ENCODE results near the gene EXOC4.
"Not testable (repeated sequence)": the region's sequence is repeated elsewhere in the genome, so short reads cannot be mapped to it uniquely, and the experiment has no call there.

Gene EXOC4

DNA sequence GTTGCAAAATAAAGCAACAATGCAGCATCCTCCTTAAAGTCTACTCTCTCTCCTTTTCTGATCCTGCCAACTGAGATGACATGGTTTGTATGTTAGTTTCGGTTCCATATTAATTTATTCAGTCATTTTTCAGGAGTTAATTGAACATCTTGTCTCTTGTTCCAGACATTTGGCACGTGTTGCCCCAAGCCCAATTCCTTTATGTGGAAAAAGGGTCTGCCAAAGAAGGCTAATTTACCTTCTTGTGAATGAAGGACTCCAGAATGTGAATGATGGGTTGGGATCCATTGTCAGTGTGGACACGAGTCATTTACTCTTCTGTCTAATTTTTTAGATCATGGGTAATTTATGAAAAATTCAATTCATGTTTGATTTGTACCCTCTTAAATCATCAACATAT, 523.4 kb downstream of the EXOC4 start:
- DNase-seq: no peak

DNA sequence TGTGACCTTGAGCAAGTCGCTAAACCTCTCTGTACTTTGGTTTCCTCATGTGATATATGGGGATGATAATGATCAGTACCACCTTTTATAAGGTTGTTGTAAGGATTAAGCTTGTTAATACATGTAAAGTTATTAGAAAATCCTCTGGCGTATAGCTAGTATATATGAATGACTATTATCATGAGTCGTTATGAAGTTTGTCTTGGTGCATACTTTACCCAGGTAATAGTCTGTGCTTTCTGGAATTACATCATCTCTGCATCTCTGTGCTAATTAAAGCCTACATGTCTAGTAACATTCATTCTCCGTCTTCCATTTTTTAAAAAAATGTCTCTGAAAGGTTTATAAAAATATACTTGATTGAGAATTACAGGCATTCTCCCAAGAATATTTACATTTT, 524.8 kb downstream of the EXOC4 start:
- DNase-seq: no peak

DNA sequence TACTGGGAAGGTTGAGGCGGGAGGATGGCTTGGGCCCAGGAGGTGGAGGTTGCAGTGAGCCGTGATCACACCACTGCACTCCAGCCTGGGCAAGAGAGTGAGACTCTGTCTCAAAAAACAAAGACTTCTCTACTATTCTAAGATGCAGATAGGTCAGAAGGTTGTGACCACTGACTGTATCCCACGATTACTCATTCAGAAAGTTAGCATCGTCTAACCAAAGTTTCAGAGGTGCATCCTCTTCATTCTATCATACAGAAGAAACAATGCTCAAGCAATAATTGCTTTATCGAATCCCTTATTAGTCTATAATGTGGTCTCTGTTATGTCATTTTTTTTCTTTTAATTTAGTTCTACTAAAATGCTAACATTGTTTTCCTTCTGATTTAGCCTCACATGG, 525.6 kb downstream of the EXOC4 start:
- no peak for DNase-seq

DNA sequence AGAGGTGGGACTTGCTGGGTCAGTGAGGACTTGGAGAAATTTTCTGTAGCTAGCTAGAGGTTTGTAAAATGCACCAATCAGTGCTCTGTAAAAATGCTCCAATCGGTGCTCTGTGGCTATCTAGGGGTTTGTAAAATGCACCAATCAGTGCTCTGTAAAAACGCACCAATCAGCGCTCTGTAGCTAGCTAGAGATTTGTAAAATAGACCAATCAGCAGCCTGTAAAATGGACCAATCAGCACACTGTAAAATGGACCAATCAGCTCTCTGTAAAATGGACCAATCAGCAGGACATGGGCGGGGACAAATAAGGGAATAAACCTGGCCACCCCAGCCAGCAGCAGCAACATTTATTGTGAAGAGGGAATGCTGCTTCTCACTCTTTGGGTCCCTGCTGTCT, 526.7 kb downstream of the EXOC4 start:
- not testable (repeated sequence) for DNase-seq

DNA sequence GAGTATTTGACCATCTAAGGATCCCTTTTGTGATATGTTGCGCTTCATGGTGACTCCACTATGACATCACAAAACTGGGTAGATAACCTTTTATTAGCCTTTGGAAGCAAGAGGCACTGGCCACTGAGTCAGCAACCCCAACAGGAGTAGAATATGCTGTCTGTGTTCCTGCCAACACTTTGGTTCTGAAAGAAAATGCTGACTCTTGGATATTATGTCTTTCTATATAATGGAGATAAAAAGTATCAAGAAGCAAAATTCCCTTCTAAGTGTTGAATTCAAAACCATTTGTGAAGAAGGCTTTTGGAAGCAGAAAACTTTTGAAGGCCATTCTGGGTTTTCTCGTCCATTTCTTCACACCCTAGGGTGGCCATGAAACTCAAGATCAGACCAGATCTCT, 528.0 kb downstream of the EXOC4 start:
- DNase-seq: no peak

DNA sequence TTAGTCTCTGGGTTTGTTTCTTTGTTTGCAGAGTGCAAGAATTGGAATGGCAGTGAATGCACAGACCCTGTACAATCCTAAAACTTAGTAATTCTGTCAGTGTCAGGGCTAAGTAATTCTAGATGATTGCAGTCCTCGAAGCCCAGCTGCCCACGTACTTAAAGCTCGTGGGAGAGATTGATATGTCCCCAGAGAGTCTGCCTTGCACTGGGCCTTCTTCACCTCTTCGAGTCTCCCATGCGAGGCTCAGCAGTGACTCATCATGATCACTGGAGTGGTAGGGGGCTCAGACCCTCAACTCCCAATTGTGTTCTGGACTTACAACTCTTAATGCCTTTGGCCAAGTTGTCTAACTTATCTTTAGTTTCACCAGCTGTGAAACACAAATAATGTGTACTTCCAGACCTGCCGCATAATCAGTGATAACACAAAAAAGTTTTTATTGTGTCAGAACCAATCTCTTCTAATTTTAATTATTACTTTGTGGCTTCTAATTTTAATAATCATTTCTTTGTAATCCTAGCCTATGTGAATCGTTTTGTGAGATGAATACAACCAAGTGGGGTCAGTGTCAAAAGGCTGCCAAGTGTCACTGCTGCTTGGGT, 528.7 kb downstream of the EXOC4 start:
- DNase-seq: no peak

DNA sequence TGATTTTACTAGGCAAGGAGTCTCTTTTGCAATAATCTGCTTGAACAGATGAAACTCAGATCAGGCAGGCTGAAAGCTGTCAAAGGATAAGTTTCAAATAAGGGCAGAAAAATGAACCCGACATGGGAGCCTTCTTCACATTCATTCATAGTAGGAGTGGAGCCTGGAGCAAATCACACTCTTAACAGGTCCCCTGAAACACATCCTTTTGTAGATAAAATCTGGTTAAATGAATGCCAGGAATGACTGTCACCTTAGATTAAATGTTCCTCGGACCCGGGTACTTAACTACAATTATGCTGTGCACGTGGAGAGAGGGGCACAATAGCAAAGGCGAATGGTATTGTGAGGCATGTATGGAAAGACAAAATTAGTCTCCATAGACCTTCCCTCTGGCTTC, 529.6 kb downstream of the EXOC4 start:
- no peak for DNase-seq

DNA sequence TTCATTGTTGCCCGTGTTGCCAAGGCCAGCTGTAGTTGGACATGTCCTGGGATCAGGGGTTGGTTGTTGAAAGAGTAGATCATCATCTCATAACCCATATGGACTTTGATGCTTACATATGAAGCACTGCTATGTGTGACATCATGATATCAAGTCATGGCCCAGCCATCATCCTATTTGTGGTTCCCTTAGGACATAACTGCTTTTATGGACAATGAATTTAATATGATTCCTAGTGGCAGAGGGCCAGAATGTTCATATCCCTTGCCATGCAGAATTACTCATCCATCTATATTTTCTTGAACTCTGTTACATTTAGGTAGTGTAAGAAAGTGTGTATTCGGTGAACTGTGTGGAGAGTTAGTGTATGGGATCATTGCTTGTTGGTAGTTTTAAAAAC, 530.4 kb downstream of the EXOC4 start:
- no peak for DNase-seq

DNA sequence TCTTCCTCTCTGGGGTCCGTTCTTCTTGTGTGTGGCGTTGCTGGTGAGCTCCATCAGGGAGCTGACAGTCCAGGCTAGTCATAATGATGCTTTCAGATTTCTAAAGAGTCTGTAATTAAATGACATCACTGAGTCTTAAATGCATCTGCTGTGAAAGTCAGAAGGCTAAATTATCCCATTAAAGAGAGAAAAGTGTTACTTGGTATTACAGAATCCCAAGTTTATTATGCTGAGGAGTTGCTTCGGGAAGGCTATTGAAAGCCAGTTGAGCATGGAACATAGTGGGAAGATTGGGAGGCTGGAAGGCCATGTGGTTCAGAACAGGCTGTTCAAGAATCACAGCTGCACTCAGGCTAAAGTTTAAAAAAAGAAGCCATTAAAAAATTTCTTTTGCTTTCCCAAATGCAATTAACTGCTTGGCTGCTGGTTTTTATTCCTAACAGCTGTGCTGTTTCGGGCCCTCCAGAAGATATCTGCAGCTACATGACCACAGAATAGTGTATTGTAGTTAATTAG, 531.7 kb downstream of the EXOC4 start:
- DNase-seq: no peak

DNA sequence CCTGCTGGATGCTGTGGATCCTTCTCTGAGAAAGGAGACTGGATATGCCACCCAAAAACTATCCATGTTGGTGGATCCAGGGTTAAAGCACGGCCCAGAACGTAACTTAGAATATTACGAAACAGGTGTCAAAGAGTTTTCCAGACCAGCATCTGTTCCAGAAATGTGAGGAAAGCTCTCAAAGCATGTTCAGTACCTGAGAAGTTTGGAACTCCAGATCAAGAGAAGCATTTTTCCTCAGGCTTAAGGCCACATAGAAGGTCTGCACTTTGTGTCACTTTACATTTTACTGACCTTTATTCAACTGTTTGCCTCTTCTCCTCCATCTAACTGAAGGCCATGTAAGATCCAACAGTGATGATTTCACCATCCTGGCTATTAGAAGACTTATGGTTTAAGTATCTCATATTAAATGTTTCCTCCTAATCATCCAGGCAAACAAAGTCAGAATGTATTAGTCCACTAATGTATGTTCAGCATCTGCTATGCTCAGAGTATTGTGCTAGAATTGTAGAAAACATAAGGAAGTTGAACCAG, 533.6 kb downstream of the EXOC4 start:
- no peak for DNase-seq

DNA sequence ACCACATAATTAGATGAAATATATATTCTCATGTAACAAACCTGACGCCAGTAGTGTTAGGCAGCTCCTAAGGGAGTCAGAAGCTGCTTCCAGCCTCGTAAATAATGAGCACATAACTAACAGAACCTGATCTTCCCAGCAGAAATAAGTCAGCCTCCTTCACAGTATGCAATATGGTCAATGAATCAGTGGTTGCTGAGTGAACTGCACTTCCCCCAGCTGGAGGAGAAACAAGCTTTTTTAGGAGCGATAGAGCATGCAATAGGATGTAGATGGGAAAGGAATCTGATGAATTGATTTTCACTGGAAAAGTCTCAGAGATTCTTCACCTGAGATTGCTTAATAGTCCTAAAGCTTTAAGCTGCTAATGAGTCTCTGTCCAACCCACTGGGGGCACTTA, 537.1 kb downstream of the EXOC4 start:
- no peak for DNase-seq

DNA sequence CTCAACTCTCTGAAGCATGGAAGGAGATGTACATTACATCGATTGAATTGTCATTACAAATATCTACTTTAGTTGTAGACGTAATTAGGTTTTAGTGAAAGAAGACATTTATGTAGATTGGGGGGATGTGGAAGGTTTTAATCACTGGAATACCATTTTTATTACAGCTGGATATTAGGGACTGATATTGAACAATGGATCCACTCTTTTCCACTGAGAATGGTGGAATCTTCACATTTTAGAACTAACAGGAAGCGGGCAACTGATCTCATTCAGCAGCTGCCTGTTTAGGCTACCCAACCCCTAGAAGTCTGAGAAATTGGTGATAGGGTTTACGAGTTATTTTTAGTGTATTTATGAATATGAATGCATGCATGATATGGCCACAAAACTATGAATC, 538.0 kb downstream of the EXOC4 start:
- no peak for DNase-seq

DNA sequence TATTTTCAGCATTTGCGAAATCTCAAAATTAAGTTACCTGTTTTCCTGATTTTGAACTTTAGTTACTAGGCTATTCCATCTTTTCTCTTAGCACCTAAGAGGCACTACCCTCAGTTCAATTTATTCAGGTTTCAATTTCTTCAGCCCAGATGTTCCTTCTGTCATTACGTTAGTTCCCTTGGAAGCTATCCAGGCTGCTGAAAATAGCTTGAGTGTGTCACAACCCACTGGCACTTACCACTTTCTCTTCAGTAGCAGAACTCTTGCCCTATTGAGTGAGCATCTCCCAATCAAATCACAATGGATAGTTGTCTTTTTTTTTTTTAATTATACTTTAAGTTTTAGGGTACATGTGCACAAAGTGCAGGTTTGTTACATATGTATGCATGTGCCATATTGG, 541.6 kb downstream of the EXOC4 start:
- no peak for DNase-seq

DNA sequence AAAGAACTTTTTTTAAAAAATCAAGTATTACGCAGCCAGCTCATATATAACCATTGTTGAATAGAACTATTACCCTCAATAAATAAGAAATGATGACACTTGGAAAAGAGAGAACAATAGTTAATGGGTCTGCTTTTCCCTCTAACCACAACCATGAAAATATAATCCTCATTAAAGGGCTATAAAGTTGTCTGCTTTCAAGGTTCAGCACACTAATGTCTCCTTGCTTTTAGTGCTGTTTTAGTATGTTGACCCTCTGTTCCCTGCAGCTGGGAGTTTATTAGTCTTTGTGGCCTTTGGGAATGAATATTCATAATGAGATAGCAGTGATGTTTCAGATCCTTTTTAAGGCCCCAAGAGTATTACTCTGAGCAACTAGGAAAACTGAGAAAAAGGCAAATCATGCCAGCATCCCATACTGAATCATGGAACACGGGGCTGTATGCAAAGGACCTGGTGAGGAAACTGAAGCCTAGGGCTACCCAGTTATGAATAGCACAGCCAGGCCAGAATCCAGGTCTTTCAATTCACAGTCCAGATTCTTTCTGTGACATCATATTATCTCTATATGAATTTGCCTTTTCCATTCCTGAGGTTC, 542.3 kb downstream of the EXOC4 start:
- no peak for DNase-seq

DNA sequence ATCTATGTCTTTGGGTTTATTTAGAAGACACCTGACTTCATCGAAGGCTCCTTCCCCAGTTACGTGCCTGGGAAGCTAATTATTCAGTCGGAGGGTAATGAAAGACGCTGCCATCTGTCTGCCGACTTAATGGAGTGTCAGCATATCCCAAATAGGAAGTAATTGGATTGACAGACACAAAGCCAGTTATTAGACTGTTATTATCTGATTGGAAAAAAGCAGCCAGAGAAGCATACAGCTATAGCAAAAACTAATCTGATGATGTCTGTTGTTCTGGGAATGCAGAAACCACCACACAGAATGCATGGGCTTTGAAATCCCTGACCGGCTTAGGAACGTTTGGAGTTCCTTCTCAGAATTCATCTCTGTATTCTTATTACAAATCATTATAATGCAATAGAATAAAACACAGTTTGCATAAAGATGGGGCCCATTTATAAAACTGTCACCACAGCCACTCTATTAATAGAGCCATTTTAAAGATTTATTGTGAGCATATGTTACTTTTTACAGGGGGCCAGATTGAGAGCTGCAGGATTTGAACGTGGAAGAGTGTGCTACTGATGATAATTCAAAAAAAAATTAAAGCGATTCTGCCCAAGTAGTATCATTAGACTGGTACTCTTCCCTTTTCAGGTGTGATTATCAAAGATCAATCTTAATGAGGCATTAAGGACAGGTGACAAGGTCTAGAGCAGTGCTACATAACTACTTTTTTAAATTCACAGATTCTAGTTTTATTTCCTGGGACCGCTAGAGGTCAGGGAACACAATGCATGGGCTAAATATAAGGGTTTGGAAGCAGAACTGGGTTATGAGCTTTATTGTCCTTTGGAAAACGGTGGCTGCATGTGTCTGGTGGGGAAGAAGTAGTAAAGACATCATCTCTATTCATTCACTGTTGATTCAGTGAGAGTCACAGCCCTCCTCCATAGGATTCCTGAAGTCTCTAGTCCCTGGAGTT, 544.2 kb downstream of the EXOC4 start:
- DNase-seq: no peak

DNA sequence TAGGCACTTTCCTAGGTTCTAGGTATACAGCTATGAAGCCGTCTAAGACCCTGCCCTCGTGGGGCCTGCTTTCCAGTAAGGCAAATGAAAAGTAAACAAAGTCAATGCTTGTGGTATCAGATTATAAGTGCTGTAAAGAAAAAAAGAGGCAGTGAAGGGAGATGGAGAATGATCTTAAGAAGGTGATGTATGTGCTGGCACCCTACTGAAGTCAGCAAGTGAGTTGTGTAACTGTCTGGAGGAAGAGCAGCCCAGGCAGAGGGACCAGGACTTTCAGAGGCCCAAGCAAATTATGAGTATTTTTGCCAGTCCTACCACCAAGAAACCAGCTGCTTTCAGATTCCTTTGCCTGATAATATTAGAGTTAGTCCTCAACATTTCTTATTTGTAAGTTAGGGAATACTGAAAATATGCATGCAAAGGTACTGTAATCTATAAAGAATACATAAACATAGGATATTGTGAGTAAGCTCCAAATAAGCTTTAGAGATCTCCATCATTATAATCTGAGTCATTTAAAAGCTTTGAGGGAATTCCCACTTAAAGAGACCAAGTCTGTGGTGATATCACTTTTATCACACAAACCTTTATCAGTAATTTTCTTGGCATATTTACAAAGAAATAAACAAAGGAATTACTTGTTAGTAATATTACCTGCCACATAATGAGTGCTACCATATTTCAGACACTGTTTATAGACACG, 545.1 kb downstream of the EXOC4 start:
- DNase-seq: no peak

DNA sequence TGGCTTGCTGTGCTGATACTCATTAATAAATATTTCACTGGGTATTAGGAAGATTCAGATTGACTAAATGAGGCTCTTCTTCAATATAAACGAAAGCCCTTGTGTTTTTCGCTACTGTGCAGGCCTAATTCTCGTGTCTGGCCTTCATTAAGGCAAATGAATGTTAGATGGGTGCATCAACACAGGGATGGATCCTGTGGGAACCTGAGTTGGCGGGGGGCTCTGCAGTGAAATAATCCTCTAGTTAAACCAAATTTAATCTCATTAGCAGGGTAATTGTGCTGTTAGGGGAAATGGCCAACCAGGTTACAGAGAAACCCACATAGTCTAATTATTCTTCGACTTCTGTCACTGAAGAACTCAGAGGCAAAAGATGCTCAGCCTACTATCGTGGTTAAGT, 548.5 kb downstream of the EXOC4 start:
- no peak for DNase-seq

DNA sequence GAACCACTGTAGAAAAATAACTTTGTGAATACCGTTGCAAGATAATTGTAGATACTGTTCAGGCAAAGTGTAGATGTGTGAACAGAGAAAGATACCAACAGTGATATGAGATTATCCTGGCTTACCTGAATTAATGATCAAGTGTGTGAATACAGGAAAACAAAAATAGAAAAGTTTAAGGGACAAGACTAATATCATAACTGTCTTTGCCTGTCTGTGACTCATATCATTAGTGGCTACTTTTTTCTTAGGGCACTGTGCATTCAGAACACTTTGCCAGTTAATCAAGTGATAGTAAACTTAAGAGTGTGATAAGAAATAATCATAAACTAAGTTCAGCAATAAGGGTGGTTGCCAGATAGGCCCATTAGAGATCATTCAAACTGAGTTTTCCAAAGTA, 551.2 kb downstream of the EXOC4 start:
- no peak for DNase-seq

DNA sequence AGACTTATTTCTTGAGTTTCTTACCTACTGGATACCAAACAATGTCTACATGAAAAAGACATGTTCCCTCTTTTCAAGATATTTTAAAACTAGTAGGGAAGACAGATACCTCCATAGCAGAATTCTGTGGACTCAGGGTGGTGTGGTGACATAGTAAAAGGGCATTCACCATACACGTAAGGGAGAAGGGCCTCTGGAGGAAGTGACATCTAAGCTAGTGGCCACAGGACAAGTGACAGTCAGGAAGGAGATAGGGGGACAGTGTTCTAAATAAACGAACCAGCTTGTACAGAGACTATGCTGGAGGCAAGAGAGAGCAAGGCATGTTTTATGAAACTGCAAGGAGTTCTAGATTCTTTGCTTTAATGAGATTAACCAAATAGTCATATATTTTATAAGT, 552.5 kb downstream of the EXOC4 start:
- no peak for DNase-seq

DNA sequence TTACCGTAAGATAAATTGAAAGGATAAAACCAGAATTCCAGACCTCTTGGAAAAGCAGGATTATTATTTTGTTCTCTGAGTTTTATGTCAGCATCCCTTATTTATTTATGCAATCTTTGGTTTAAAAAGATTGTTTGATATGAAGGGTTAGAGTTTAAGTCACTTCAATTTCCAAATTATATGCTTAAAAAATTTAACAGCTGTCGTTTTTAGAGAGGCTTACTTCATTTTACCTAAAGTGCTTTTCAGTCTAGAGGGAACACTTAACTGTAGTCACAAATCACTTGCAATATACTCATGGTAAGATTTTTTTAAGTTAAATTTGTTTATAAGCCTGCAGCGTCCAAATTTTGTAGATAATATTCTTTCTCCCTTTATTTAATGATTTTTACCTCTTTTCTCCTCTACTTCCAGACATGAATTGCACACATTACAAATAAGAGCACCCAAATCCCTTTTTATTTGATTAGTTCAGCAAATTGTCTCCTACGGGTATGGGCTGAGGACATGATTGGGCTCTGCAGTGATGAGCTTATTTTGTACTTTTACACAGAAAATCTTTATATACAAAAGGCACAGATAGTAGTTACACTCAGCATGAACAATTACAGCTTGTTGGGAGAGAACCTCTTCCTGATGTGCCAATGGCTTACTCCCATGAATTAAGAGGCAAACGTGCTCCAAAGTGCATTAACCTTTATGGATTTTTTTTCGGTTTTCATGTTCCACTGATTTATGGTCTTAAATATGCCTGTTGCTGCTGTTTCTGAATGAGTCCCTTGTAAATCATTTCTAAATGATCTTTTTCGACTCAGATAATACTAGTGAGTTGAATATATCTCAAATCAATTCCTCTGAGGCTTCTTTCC, 555.0 kb downstream of the EXOC4 start:
- DNase-seq: no peak

DNA sequence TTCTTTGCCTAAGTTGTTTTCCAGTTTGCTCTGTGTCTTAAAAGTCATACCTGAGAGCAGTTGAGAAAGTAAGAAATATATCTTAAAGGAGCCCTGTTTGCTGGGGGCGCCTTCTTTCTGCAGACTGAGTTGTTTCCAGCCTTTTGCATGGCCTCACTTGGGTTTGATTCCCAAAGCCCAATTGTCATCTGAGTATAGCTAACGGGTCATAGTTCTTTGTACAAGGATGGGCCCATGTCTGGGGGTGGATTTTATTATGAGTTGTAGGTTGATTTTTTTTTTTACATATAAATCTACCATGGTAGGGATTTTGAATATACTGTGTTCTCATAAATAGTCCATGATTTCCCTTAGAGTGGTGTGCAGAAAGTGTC, 555.6 kb downstream of the EXOC4 start:
- DNase-seq: no peak

DNA sequence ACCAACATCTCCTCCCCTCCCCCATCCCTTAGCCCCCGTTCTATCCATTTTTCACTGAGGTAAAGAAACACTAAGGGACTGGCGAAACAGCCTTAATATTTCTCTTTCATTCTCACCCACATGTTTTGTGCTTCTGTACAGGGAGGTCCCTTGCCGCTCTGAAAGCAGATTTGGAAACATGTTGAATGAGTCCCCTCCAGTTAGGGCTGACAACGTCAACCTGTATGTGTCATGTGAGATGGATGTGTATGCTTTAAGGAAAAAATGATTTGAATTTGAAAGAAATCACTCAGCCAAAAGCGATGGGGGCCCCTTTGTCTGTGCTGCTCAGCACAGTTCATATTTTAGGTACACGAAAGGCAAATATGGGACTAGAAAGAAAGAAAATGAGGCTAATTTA, 560.0 kb downstream of the EXOC4 start:
- DNase-seq: no peak
